Measurements from ENCODE around the gene FBXW7.

GRCh38 chr4:152509595-152510225 is 26.2 kb downstream of the FBXW7 start:
- TF ChIP-seq TAF1 (IDR thresholded peaks at IDR 0.05; ENCODE audit: low read depth, low read length) = no peak
- no peak for TF ChIP-seq PAX5 (IDR thresholded peaks at IDR 0.05; ENCODE audit: insufficient read depth, low read length, severe bottlenecking)
- no peak for TF ChIP-seq POLR2AphosphoS5 (IDR thresholded peaks at IDR 0.05; ENCODE audit: low read depth, low read length)
- no peak for TF ChIP-seq POLR2A (IDR thresholded peaks at IDR 0.05; ENCODE audit: low read depth, low read length)

All from GM12891 (cell line).